Suprapubic skin (tissue), 4 donors: ENCODE measurements around the gene LMAN1.

Experiments
- CTCF ChIP-seq, 2 donors: fragments of 200-600 bp in 1 of 2; fragments of 450-650 bp in 1 of 2; sonication (generic) in 1 of 2; IDR thresholded peaks; one replicate each; pipeline ENCODE4 v1.5.1; 2016 to 2019; ENCODE audit warnings: antibody characterized with exemption in 2 of 2, mild to moderate bottlenecking in 1 of 2, moderate library complexity in 1 of 2
- EP300 ChIP-seq: sonication (generic); formaldehyde crosslinking; IDR thresholded peaks from one replicate; pipeline ENCODE4 v1.6.1; 2017; ENCODE audit warnings: antibody characterized with exemption
- POLR2A ChIP-seq, 2 donors: fragments of 450-650 bp; IDR thresholded peaks; one replicate each; pipeline ENCODE4 v1.6.1; 2017; ENCODE audit warnings: antibody characterized with exemption in 2 of 2, mild to moderate bottlenecking in 2 of 2, moderate library complexity in 2 of 2
- POLR2AphosphoS5 ChIP-seq, 3 donors: sonication (generic); formaldehyde crosslinking; IDR thresholded peaks; one replicate each; pipeline ENCODE4 v1.6.1; 2017; ENCODE audit warnings: antibody characterized with exemption in 3 of 3

DNA sequence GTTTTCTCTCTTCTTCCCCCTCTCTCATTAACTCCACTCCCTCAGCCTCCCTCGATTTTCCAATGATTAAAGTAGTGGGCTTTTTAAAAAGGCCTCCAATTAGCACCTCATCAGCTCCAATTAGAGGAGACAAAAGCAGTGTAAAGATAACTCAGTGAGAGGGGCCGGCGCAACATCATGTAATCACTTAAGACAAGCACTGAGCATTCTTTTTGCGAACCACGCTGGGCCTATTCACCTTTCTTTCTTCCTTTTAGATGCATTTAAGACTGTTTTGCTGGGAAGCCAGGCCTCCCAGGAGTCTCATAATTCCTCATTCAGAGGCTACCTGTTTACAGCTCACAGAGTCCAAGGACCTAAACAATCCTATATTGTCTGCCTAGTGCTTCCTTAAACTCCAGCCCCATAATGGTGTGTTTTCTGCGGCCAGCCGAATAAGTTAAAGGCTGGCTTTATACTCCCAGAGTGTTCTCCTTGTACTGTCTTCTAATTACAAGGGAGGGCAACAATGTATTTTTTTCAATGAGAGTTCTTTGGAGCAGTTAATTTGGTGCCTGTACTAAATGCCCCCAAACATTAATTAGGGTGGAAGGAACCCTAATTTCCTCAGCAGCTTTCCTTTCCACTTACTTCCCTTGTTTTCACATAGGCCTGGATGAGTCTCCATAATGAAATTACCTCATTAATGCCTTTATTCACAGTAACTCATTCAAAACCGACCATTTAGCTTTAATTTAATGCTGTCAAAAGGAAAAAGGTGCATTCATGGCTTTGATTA lies 28.0 kb upstream of the LMAN1 start:
- TF ChIP-seq EP300 (no peak), POLR2AphosphoS5 (IDR thresholded peaks at IDR 0.05) (no peak), CTCF (IDR thresholded peaks at IDR 0.05) (no peak), POLR2A (IDR thresholded peaks at IDR 0.05) (no peak)
